Lower lobe of right lung (tissue), 2 donors: ENCODE measurements around the gene FEZF2. TPM values are rescaled to one million over a fixed set of nuclear protein-coding genes. Genes with fewer than 3 reads are reported as not detected.

Experiments
- ATAC-seq, 2 donors: fragments of 200-7000 bp; cut with Tn5 transposase; one replicate each; pipeline ENCODE4 v1.9.1; 2020 to 2022; ENCODE audit warnings: mild to moderate bottlenecking in 2 of 2, moderate library complexity in 2 of 2
- DNase-seq: peaks from one replicate; pipeline ENCODE4 v3.0.0-alpha.2; 2020
- H3K27ac ChIP-seq: fragments of 200-600 bp; one replicate; pipeline ENCODE4 v1.8.0; 2022
- H3K27me3 ChIP-seq: fragments of 200-600 bp; one replicate; pipeline ENCODE4 v1.8.0; 2022; ENCODE audit warnings: low read depth
- H3K36me3 ChIP-seq: fragments of 200-600 bp; one replicate; pipeline ENCODE4 v1.8.0; 2022; ENCODE audit warnings: mild to moderate bottlenecking
- H3K4me1 ChIP-seq: fragments of 200-600 bp; one replicate; pipeline ENCODE4 v1.8.0; 2022
- H3K4me3 ChIP-seq: fragments of 200-600 bp; one replicate; pipeline ENCODE4 v1.8.0; 2022; ENCODE audit warnings: mild to moderate bottlenecking
- H3K9me3 ChIP-seq: fragments of 200-600 bp; one replicate; pipeline ENCODE4 v1.8.0; 2022
- intact Hi-C: fragments of 100-400 bp; cut with DNase I; formaldehyde crosslinking; loops from one replicate; pipeline ENCODE4 v1.11.0; 2022
- total RNA-seq: library from RNA; stranded (reverse); fragmentation: NEBNext Ultra II Directional; extraction: Animal tissue kit (Norgen Biotek cat#: 25700); gene quantifications from one replicate; pipeline ENCODE4 v1.2.1, GENCODE V29; 2021
- TF ChIP-seq, protein P1 (sequence below): fragments of 200-600 bp; IDR thresholded peaks from one replicate; pipeline ENCODE4 v1.8.0; 2022; ENCODE audit warnings: antibody characterized with exemption, mild to moderate bottlenecking
- donor health status: DM: no; HTN: yes; CAD: no; lungs with severe emphysema.

The FEZF2 gene
- total RNA-seq, 1 donor from 2014 or later: not detected

DNA sequence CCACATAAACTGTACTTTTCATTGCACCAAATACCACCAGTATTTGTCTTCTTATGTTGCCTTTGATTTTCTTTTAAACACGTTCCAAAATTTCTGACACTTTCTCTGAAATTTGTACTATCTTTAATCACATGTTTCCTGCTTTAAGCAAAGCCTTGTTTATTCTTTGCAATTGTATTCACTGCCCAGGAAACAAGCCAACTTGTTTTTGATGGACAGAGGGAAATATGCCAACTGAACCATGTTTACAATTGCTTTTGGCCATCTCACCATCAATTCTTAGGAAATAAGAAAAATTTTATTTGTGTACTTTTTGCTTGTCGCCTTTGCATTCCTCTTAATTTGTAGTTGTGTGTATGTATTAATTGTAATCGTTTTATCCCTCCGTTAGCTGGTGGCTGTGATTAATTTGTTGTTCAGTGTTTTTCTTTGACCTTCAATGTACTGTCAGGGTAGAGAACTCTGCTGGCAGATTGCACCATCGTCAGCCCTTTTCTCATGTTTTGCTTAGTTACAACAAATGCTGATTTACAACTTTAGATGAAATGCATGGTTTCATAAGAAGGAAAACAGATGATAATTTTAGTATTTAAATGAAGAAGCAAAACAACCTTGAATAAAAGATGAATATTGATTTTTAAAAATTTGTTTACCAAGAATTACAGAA, 19.4 kb upstream of the FEZF2 start:
- TF ChIP-seq, protein P1, sequence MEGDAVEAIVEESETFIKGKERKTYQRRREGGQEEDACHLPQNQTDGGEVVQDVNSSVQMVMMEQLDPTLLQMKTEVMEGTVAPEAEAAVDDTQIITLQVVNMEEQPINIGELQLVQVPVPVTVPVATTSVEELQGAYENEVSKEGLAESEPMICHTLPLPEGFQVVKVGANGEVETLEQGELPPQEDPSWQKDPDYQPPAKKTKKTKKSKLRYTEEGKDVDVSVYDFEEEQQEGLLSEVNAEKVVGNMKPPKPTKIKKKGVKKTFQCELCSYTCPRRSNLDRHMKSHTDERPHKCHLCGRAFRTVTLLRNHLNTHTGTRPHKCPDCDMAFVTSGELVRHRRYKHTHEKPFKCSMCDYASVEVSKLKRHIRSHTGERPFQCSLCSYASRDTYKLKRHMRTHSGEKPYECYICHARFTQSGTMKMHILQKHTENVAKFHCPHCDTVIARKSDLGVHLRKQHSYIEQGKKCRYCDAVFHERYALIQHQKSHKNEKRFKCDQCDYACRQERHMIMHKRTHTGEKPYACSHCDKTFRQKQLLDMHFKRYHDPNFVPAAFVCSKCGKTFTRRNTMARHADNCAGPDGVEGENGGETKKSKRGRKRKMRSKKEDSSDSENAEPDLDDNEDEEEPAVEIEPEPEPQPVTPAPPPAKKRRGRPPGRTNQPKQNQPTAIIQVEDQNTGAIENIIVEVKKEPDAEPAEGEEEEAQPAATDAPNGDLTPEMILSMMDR: no peak
- Histone ChIP-seq H3K9me3 (no peaks in the 10 kb centered on the region), H3K4me3 (no peak overlapping the region), H3K4me1 (no peaks in the 10 kb centered on the region), H3K27me3 (no peaks in the 10 kb centered on the region), H3K27ac (no peak overlapping the region), H3K36me3 (no peaks in the 10 kb centered on the region)
- DNase-seq (no peak), ATAC-seq (no peak)
- intact Hi-C loops: no loop called here

DNA sequence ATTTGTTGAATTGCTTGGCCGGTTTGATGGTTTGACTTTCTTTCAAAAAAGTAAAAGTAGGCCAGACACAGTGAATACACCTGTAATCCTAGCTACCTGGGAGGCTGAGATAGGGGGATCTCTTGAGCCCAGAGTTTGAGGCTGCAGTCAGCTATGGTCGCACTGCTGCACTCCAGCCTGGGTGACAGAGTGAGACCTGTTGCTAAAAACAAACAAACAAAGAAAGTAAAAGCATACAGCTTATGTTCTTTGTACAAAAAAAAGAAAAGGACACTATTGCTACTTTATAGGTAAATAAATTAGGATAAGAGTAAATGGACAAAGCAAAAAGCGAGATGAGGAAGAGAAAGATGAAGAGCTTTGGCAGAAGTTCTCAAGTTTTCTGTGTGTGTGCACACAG, 13.9 kb upstream of the FEZF2 start:
- no peak overlapping the region for H3K27ac ChIP-seq
- H3K36me3 ChIP-seq: no peaks in the 10 kb centered on the region
- H3K27me3 ChIP-seq: no peaks in the 10 kb centered on the region
- ATAC-seq: no peak
- TF ChIP-seq, protein P1: no peak
- no peak overlapping the region for H3K4me3 ChIP-seq
- intact Hi-C loops: no loop called here
- no peak for DNase-seq
- H3K9me3 ChIP-seq: no peaks in the 10 kb centered on the region
- H3K4me1 ChIP-seq: no peaks in the 10 kb centered on the region

DNA sequence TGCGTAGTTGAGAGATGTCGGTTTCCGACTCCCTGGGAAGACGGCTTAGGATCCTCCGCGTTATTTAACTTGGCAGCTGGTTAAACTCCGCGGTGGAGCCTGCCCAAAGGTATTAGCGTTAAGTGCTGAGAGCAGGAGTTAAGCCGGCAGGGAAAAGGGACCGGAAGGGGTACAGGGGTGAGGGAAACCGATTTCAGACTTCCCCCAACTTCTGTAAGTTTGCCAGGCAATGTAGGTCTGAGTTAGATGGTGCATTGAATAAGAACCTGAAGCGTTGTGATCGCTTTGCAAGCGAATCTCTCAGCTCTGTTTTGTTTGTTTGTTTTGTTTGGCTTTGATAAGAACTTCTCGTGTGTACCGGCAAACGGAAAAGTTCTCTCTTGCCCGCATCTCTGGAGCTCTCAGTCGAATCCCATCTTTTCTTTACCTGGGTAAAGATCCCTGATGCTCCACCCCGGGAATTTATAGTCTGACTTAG, 6.0 kb upstream of the FEZF2 start:
- no peak overlapping the region for H3K4me3 ChIP-seq
- intact Hi-C loops: no loop called here
- H3K36me3 ChIP-seq: no peaks in the 10 kb centered on the region
- no peaks in the 10 kb centered on the region for H3K4me1 ChIP-seq
- TF ChIP-seq, protein P1: no peak
- peaks cover 72% of the 10 kb centered on the region for H3K27me3 ChIP-seq
- no peaks in the 10 kb centered on the region for H3K9me3 ChIP-seq
- ATAC-seq: no peak
- DNase-seq: no peak
- no peak overlapping the region for H3K27ac ChIP-seq

DNA sequence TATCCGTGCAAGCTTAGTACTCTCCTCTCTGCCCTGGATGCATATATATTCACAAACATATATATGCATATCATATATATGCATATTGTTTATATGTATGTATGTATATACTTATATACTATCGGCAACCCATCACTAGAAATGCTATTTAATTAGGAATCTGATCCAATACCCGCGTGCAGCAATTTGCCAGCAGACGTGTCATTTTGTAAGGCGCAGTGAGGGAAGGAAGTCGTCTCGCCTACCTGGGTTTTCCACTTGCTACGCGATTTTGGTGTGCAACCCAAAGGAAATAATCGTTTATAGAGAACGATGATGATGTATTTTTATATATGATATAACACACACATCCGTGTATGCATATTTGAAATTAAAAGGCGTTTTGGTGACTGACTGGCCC, 5.6 kb upstream of the FEZF2 start:
- Histone ChIP-seq H3K27ac (no peak overlapping the region), H3K36me3 (no peaks in the 10 kb centered on the region), H3K27me3 (peaks cover 76% of the 10 kb centered on the region), H3K4me1 (peaks cover 2% of the 10 kb centered on the region), H3K4me3 (no peak overlapping the region), H3K9me3 (no peaks in the 10 kb centered on the region)
- DNase-seq: no peak
- TF ChIP-seq, protein P1: no peak
- intact Hi-C loops: no loop called here
- ATAC-seq: no peak

DNA sequence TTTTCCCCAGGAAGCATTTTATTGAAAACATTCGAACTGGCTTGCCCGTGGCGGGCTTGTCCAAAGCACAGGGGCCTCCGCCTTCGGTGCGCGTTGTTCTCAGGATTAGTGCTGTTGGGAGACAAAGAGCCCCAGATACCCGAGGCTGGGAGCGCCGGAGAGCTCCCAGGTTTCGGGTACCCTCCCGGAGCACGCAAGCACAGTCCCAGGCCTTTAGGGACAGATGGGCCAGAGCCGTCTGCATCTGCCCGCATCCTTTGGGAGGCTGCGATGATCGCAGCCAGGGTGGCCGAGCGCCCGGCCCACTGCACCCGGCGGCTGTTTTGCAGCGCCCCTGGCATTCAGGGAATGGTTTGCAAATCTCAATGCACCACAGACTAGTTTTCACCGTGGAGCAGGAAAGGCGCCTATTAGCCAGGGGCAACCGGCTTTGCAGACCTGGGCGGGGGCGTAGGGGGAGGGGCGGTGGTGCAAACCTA, 5.0 kb upstream of the FEZF2 start:
- intact Hi-C loops: no loop called here
- Histone ChIP-seq H3K4me1 (peaks cover 7% of the 10 kb centered on the region), H3K27ac (no peak overlapping the region), H3K36me3 (no peaks in the 10 kb centered on the region), H3K27me3 (peaks cover 82% of the 10 kb centered on the region), H3K4me3 (no peak overlapping the region), H3K9me3 (no peaks in the 10 kb centered on the region)
- DNase-seq (no peak), ATAC-seq (no peak)
- TF ChIP-seq, protein P1: no peak
